ENCODE measurements around the gene VSX1. TPM values are rescaled to one million over a fixed set of nuclear protein-coding genes. Genes with fewer than 3 reads are reported as not detected.

The VSX1 gene
- polyA plus RNA-seq, 1 of the 3 experiments (the other 2 are of a cell fraction): not detected

DNA sequence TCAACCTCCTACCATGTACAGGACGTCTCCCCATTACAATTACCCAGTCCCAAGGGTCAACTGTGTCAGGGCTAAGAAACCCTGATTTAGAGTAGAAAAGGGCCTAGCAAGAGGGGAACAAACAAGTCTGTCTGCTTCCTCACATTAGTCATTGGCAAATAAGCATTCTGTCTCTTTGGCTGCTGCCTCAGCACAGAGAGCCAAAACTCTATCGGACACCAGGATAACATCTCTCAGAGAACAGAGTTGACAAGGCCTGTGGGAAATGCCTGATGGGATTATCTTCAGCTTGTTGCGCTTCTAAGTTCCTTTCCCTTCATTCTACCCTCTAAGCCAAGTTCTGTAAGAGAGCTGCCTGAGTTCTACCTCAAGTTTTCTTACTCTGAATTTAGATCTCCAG lies 19.0 kb upstream of the VSX1 start (continued):
- TF ChIP-seq MEF2A (IDR thresholded peaks at IDR 0.05; ENCODE audit: borderline replicate concordance, low read depth) (no peak), EP300 (IDR thresholded peaks at IDR 0.05; ENCODE audit: borderline replicate concordance in 1 of 2, low read depth in 1 of 2, low read length in 1 of 2) (no peak), TCF12 (IDR thresholded peaks at IDR 0.05) (no peak), SIN3A (IDR thresholded peaks at IDR 0.05; ENCODE audit: borderline replicate concordance, low read depth, low read length) (no peak), RXRA (IDR thresholded peaks at IDR 0.05; ENCODE audit: borderline replicate concordance, low read depth) (no peak), GATA2 (CRISPR knock-in tag; IDR thresholded peaks at IDR 0.05) (no peak), CHD2 (IDR thresholded peaks at IDR 0.05; ENCODE audit: low read length, partially characterized antibody) (no peak), RCOR1 (IDR thresholded peaks at IDR 0.05; ENCODE audit: low read length) (no peak)
- TF ChIP-seq, protein P1, sequence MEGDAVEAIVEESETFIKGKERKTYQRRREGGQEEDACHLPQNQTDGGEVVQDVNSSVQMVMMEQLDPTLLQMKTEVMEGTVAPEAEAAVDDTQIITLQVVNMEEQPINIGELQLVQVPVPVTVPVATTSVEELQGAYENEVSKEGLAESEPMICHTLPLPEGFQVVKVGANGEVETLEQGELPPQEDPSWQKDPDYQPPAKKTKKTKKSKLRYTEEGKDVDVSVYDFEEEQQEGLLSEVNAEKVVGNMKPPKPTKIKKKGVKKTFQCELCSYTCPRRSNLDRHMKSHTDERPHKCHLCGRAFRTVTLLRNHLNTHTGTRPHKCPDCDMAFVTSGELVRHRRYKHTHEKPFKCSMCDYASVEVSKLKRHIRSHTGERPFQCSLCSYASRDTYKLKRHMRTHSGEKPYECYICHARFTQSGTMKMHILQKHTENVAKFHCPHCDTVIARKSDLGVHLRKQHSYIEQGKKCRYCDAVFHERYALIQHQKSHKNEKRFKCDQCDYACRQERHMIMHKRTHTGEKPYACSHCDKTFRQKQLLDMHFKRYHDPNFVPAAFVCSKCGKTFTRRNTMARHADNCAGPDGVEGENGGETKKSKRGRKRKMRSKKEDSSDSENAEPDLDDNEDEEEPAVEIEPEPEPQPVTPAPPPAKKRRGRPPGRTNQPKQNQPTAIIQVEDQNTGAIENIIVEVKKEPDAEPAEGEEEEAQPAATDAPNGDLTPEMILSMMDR (IDR thresholded peaks at IDR 0.05): no peak
- TF ChIP-seq, protein P2, sequence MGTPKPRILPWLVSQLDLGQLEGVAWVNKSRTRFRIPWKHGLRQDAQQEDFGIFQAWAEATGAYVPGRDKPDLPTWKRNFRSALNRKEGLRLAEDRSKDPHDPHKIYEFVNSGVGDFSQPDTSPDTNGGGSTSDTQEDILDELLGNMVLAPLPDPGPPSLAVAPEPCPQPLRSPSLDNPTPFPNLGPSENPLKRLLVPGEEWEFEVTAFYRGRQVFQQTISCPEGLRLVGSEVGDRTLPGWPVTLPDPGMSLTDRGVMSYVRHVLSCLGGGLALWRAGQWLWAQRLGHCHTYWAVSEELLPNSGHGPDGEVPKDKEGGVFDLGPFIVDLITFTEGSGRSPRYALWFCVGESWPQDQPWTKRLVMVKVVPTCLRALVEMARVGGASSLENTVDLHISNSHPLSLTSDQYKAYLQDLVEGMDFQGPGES (IDR thresholded peaks at IDR 0.05; ENCODE audit: low read depth, low read length): no peak
- TF ChIP-seq, protein P3, sequence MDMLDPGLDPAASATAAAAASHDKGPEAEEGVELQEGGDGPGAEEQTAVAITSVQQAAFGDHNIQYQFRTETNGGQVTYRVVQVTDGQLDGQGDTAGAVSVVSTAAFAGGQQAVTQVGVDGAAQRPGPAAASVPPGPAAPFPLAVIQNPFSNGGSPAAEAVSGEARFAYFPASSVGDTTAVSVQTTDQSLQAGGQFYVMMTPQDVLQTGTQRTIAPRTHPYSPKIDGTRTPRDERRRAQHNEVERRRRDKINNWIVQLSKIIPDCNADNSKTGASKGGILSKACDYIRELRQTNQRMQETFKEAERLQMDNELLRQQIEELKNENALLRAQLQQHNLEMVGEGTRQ (IDR thresholded peaks at IDR 0.05; ENCODE audit: borderline replicate concordance, low read depth, low read length): no peak
- TF ChIP-seq, protein P4, sequence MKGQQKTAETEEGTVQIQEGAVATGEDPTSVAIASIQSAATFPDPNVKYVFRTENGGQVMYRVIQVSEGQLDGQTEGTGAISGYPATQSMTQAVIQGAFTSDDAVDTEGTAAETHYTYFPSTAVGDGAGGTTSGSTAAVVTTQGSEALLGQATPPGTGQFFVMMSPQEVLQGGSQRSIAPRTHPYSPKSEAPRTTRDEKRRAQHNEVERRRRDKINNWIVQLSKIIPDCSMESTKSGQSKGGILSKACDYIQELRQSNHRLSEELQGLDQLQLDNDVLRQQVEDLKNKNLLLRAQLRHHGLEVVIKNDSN (IDR thresholded peaks at IDR 0.05; ENCODE audit: borderline replicate concordance, low read depth): no peak

DNA sequence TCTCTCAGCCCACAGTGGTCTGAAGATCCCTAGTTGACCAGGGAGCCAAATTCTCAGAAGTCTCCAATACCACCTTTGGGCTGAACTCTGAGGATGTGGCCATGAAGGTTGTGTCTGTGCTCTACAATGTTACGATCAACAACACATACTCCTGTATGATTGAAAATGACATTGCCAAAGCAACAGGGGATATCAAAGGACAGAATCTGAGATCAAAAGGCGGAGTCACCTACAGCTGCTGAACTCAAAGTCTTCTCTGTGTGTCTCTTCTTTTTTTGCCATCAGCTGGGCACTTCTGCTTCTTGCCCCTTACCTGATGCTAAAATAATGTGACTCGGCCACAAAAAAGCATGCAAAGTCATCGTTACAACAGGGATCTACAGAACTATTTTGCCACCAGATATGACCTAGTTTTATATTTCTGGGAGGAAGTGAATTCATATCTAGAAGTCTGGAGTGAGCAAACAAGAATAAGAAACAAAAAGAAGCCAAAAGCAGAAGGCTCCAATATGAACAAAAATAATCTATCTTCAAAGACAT lies 17.7 kb upstream of the VSX1 start:
- H3K9me3 ChIP-seq: no peaks in the 10 kb centered on the region
- H4K20me1 ChIP-seq (ENCODE audit: insufficient read depth): no peaks in the 10 kb centered on the region

More for the DNA sequence above, 17.7 kb upstream of the VSX1 start:
- Histone ChIP-seq H3F3A (replicated peaks; ENCODE audit: insufficient read depth) (no peaks in the 10 kb centered on the region), H3K27me3 (ENCODE audit: insufficient read depth) (peaks cover 21% of the 10 kb centered on the region; the same call in 1 of the 2 replicates), H3K4me1 (ENCODE audit: control insufficient read depth in 1 of 2, insufficient read depth in 2 of 2, low read depth in 1 of 2, low read length in 1 of 2) (no peaks in the 10 kb centered on the region), H3K79me2 (ENCODE audit: insufficient read depth) (no peaks in the 10 kb centered on the region), H3K36me3 (replicated peaks in 1 of 2; ENCODE audit: control insufficient read depth in 1 of 2, insufficient read depth in 2 of 2, low read length in 1 of 2) (no peaks in the 10 kb centered on the region), H3K4me3 (ENCODE audit: low read depth in 2 of 2, low read length in 1 of 2) (no peak overlapping the region), H3K9ac (no peak overlapping the region), H3K9me2 (no peaks in the 10 kb centered on the region), H3K27ac (ENCODE audit: low read depth in 2 of 2, low read length in 1 of 2) (no peak overlapping the region), H2AFZ (ENCODE audit: low read depth) (no peak overlapping the region), H3K4me2 (no peak overlapping the region)
- CTCF ChIA-PET: no interaction called here
- POLR2A ChIA-PET: no interaction called here
- no peak for DNase-seq
- 20% methylated on average over 4 of the region's 4 CpGs for WGBS (ENCODE audit: low lambda C conversion rate)
- no peak for TF ChIP-seq MEF2A (IDR thresholded peaks at IDR 0.05; ENCODE audit: borderline replicate concordance, low read depth)
- no peak for TF ChIP-seq TCF12 (IDR thresholded peaks at IDR 0.05)
- TF ChIP-seq SMC3 (IDR thresholded peaks at IDR 0.05; ENCODE audit: low read depth, low read length): no peak
- TF ChIP-seq RCOR1 (IDR thresholded peaks at IDR 0.05; ENCODE audit: low read length): no peak
- TF ChIP-seq GABPA (IDR thresholded peaks at IDR 0.05; ENCODE audit: low read depth): no peak
- TF ChIP-seq RAD21 (IDR thresholded peaks at IDR 0.05; ENCODE audit: low read length): no peak
- no peak for TF ChIP-seq JUND (IDR thresholded peaks at IDR 0.05)
- no peak for TF ChIP-seq EP300 (IDR thresholded peaks at IDR 0.05; ENCODE audit: borderline replicate concordance in 1 of 2, low read depth in 1 of 2, low read length in 1 of 2)
- no peak for TF ChIP-seq NFIC (IDR thresholded peaks at IDR 0.05; ENCODE audit: borderline replicate concordance)
- TF ChIP-seq TAF1 (IDR thresholded peaks at IDR 0.05; ENCODE audit: borderline replicate concordance, low read depth, low read length): no peak

All from SK-N-SH (cell line).